ENCODE data around the gene MMP13.
"Not testable (repeated sequence)": the region's sequence is repeated elsewhere in the genome, so short reads cannot be mapped to it uniquely, and the experiment has no call there.

DNA sequence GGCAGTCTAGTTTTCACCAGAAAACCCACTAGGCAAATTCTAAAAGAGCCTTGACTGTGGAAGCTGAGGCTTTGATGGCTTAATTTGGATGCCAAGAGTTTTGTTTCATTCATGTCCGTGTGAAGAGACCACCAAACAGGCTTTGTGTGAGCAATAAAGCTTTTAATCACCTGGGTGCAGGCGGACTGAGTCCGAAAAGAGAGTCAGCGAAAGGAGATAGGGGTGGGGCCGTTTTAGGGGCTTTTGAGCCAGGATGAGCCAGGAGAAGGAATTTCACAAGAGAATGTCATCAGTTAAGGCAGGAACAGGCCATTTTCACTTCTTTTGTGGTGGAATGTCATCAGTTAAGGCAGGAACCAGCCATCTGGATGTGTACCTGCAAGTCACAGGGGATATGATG is 51.6 kb downstream of the MMP13 start:
- TF ChIP-seq, protein P1, sequence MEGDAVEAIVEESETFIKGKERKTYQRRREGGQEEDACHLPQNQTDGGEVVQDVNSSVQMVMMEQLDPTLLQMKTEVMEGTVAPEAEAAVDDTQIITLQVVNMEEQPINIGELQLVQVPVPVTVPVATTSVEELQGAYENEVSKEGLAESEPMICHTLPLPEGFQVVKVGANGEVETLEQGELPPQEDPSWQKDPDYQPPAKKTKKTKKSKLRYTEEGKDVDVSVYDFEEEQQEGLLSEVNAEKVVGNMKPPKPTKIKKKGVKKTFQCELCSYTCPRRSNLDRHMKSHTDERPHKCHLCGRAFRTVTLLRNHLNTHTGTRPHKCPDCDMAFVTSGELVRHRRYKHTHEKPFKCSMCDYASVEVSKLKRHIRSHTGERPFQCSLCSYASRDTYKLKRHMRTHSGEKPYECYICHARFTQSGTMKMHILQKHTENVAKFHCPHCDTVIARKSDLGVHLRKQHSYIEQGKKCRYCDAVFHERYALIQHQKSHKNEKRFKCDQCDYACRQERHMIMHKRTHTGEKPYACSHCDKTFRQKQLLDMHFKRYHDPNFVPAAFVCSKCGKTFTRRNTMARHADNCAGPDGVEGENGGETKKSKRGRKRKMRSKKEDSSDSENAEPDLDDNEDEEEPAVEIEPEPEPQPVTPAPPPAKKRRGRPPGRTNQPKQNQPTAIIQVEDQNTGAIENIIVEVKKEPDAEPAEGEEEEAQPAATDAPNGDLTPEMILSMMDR (IDR thresholded peaks at IDR 0.05; ENCODE audit: insufficient read depth, low read length) = not testable (repeated sequence)
- TF ChIP-seq, protein P2, sequence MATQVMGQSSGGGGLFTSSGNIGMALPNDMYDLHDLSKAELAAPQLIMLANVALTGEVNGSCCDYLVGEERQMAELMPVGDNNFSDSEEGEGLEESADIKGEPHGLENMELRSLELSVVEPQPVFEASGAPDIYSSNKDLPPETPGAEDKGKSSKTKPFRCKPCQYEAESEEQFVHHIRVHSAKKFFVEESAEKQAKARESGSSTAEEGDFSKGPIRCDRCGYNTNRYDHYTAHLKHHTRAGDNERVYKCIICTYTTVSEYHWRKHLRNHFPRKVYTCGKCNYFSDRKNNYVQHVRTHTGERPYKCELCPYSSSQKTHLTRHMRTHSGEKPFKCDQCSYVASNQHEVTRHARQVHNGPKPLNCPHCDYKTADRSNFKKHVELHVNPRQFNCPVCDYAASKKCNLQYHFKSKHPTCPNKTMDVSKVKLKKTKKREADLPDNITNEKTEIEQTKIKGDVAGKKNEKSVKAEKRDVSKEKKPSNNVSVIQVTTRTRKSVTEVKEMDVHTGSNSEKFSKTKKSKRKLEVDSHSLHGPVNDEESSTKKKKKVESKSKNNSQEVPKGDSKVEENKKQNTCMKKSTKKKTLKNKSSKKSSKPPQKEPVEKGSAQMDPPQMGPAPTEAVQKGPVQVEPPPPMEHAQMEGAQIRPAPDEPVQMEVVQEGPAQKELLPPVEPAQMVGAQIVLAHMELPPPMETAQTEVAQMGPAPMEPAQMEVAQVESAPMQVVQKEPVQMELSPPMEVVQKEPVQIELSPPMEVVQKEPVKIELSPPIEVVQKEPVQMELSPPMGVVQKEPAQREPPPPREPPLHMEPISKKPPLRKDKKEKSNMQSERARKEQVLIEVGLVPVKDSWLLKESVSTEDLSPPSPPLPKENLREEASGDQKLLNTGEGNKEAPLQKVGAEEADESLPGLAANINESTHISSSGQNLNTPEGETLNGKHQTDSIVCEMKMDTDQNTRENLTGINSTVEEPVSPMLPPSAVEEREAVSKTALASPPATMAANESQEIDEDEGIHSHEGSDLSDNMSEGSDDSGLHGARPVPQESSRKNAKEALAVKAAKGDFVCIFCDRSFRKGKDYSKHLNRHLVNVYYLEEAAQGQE (IDR thresholded peaks at IDR 0.05; ENCODE audit: insufficient replicate concordance, low read depth) = not testable (repeated sequence)
- not testable (repeated sequence) for TF ChIP-seq SPI1 (IDR thresholded peaks at IDR 0.05; ENCODE audit: borderline replicate concordance, low read depth); POLR2AphosphoS5 (IDR thresholded peaks at IDR 0.05; ENCODE audit: low read depth); GABPA (IDR thresholded peaks at IDR 0.05; ENCODE audit: low read depth)

Measured in HL-60 (cell line).